Endothelial cell of umbilical vein (primary cell): ENCODE measurements around the gene MZB1. TPM values are rescaled to one million over a fixed set of nuclear protein-coding genes. Genes with fewer than 3 reads are reported as not detected.

Source experiments
- BruUV-seq: library from RNA; stranded (reverse); fragments of 400-500 nt; replicated peaks from 2 replicates; lab custom pipeline; 2021; lab: Mats Ljungman, UMichigan
- CTCF ChIA-PET: fragments of 300-600, 350-600 bp; sonication (Branson Sonifier 250); formaldehyde crosslinking; loops from one replicate; lab custom pipeline; 2021; ENCODE audit warnings: antibody characterized with exemption, inconsistent platforms; lab: Charles Lee
- POLR2A ChIA-PET: fragments of 300-600, 350-600 bp; sonication (Branson Sonifier 250); formaldehyde crosslinking; loops from one replicate; lab custom pipeline; 2021; ENCODE audit warnings: antibody characterized with exemption, inconsistent platforms; lab: Charles Lee
- DNase-seq: peaks from one replicate; pipeline ENCODE4 v3.0.0-alpha.2; 2011; ENCODE audit warnings: low read depth, low spot score
- FAIRE-seq: peaks from 2 replicates; lab custom pipeline; 2011; peaks lifted over from hg19 to GRCh38; lab: Jason Lieb, UNC
- H2AFZ ChIP-seq: 2 replicates; pipeline ENCODE4 v1.6.0; 2012; ENCODE audit warnings: low read depth, low read length, control low read depth, inconsistent platforms
- H3K27ac ChIP-seq: 2 replicates; pipeline ENCODE4 v1.5.1; 2011; ENCODE audit warnings: low read depth, mild to moderate bottlenecking, control low read depth, low read length, moderate library complexity; ENCODE audit not compliant: insufficient read depth
- H3K27me3 ChIP-seq, 2 experiments: 2 replicates each; pipeline versions ENCODE4 v1.6.0 to v1.6.1; 2011; ENCODE audit warnings: low read length in 2 of 2, mixed read lengths in 1 of 2; ENCODE audit not compliant: control insufficient read depth in 2 of 2, insufficient read depth in 2 of 2
- H3K36me3 ChIP-seq, 2 experiments: 2 replicates in 1 of 2; 3 replicates in 1 of 2; pipeline ENCODE4 v1.5.1; 2011; ENCODE audit warnings: low read length in 2 of 2, mild to moderate bottlenecking in 1 of 2, moderate library complexity in 1 of 2; ENCODE audit not compliant: control insufficient read depth in 2 of 2, insufficient read depth in 2 of 2; ENCODE audit errors: extremely low read depth in 1 of 2
- H3K4me1 ChIP-seq: 3 replicates; pipeline ENCODE4 v1.5.1; 2011; ENCODE audit warnings: mild to moderate bottlenecking, low read length; ENCODE audit not compliant: control insufficient read depth, insufficient read depth; ENCODE audit errors: extremely low read depth
- H3K4me2 ChIP-seq: 2 replicates; pipeline ENCODE4 v1.6.1; 2011; ENCODE audit warnings: low read length, control low read depth, mixed read lengths; ENCODE audit not compliant: insufficient read depth
- H3K4me3 ChIP-seq, 3 experiments: fragments of 200-600 bp in 1 of 3; sonication (generic), shearing (Covaris generic) in 1 of 3; replicated peaks in 1 of 3; 2 replicates each; pipeline ENCODE4 v1.5.1; 2011 to 2016; ENCODE audit warnings: control low read depth in 3 of 3, low read length in 3 of 3, mild to moderate bottlenecking in 2 of 3, inconsistent platforms in 1 of 3, low read depth in 1 of 3, moderate library complexity in 1 of 3; ENCODE audit not compliant: insufficient read depth in 1 of 3
- H3K79me2 ChIP-seq: 2 replicates; pipeline ENCODE4 v1.6.0; 2012; ENCODE audit warnings: low read length, inconsistent platforms; ENCODE audit not compliant: control insufficient read depth, insufficient read depth
- H3K9ac ChIP-seq: replicated peaks from 2 replicates; pipeline ENCODE3; 2011; ENCODE audit warnings: low read length, control low read depth; ENCODE audit not compliant: insufficient read depth; ENCODE audit errors: extremely low read depth
- H3K9me1 ChIP-seq: replicated peaks from 3 replicates; pipeline ENCODE4 v1.6.0; 2011; ENCODE audit warnings: mild to moderate bottlenecking, low read length; ENCODE audit not compliant: control insufficient read depth, insufficient read depth; ENCODE audit errors: extremely low read depth
- H3K9me3 ChIP-seq: replicated peaks from 2 replicates; pipeline ENCODE4 v1.5.1; 2012; ENCODE audit warnings: low read length, inconsistent platforms; ENCODE audit not compliant: control insufficient read depth, insufficient read depth
- H4K20me1 ChIP-seq: replicated peaks from 2 replicates; pipeline ENCODE3; 2011; ENCODE audit warnings: mild to moderate bottlenecking, low read length; ENCODE audit not compliant: control insufficient read depth, insufficient read depth; ENCODE audit errors: extremely low read depth
- EZH2 ChIP-seq: IDR thresholded peaks from 2 replicates; pipeline ENCODE4 v1.6.1; 2012; ENCODE audit warnings: borderline replicate concordance, low read depth, mild to moderate bottlenecking, moderate library complexity, low read length, inconsistent platforms; ENCODE audit not compliant: severe bottlenecking
- FOS ChIP-seq: IDR thresholded peaks from 2 replicates; pipeline ENCODE4 v1.6.1; 2011; ENCODE audit warnings: mild to moderate bottlenecking, low read length, moderate library complexity, borderline replicate concordance; ENCODE audit not compliant: insufficient read depth
- GATA2 ChIP-seq: IDR thresholded peaks from 2 replicates; pipeline ENCODE4 v1.7.0; 2011; ENCODE audit warnings: low read depth, mild to moderate bottlenecking, moderate library complexity, mixed read lengths, low read length; ENCODE audit not compliant: insufficient read length, insufficient read depth
- JUN ChIP-seq: IDR thresholded peaks from 2 replicates; pipeline ENCODE4 v1.6.1; 2011; ENCODE audit warnings: borderline replicate concordance, low read depth; ENCODE audit not compliant: insufficient read length, insufficient read depth
- MAX ChIP-seq: IDR thresholded peaks from 2 replicates; pipeline ENCODE4 v1.6.1; 2011; ENCODE audit not compliant: insufficient read depth, insufficient read length
- MYC ChIP-seq: IDR thresholded peaks from one replicate; pipeline ENCODE4 v1.6.1; 2011; ENCODE audit warnings: mild to moderate bottlenecking, low read depth, low read length
- POLR2A ChIP-seq: IDR thresholded peaks from 2 replicates; pipeline ENCODE4 v1.6.1; 2012; ENCODE audit warnings: low read depth, mild to moderate bottlenecking, control low read depth, low read length
- POLR2AphosphoS5 ChIP-seq: IDR thresholded peaks from 2 replicates; pipeline ENCODE4 v1.6.1; 2012; ENCODE audit warnings: low read depth, mild to moderate bottlenecking, control low read depth, low read length, moderate library complexity; ENCODE audit not compliant: insufficient read depth
- dilution Hi-C: fragments of 300-500 bp; cut with MboI; formaldehyde crosslinking; loops from one replicate; pipeline ENCODE4 v1.15.0; 2019; ENCODE audit warnings: low sequenced_read_pairs; ENCODE audit not compliant: extremely low pct_ligation_motif_present
- intact Hi-C: fragments of 100-400 bp; cut with micrococcal nuclease; formaldehyde crosslinking; loops from one replicate; pipeline ENCODE4 v1.10.0; 2022
- polyA plus RNA-seq, 4 experiments: library from polyadenylated mRNA; depleted of rRNA in 3 of 4; stranded (reverse) in 3 of 4; unstranded in 1 of 4; fragments of >200 nt; gene quantifications; 2 replicates each; pipeline versions ENCODE4 v1.2.1 to v1.2.3, GENCODE V29; 2011 to 2012; ENCODE audit warnings: missing spikeins in 1 of 4
- total RNA-seq: library from RNA; stranded (reverse); gene quantifications from 2 replicates; pipeline ENCODE4 v1.2.3, GENCODE V29; 2021
- TF ChIP-seq, protein P1 (sequence below), 2 donors: IDR thresholded peaks; 1 replicate in 1 of 2; 2 replicates in 1 of 2; pipeline ENCODE4 v1.5.1; 2011; ENCODE audit warnings: low read length in 2 of 2, mild to moderate bottlenecking in 2 of 2, moderate library complexity in 2 of 2, control low read depth in 1 of 2, inconsistent platforms in 1 of 2, low read depth in 1 of 2; ENCODE audit not compliant: insufficient read depth in 1 of 2; ENCODE audit errors: extremely low read depth in 1 of 2

Gene MZB1
- total and polyA plus RNA-seq, 2 donors (not counting 3 experiments of a cell fraction or from before 2014, with no cell fraction given) = not detected

GRCh38 chr5:139403787-139404483, 14.2 kb upstream of the MZB1 start, which contains the start of gene SPATA24:
Gene SPATA24 (minus strand): TSS chr5:139404089. CDS start chr5:139404060, 29 bp downstream.
- peak; percentile 99 for FAIRE-seq
- intact Hi-C loops = loop anchor here (10.0 kb wide), 1 partner anchor 209 kb away; the partner anchor contains the start of gene SIL1
- Histone ChIP-seq H3K79me2 (no peaks in the 10 kb centered on the region), H3K9me3 (no peaks in the 10 kb centered on the region), H3K27me3 (no peaks in the 10 kb centered on the region), H3K4me1 (peaks cover 14% of the 10 kb centered on the region), H3K36me3 (no peaks in the 10 kb centered on the region), H2AFZ (peak within 1 kb of the TSS; percentile 99), H3K9ac (peak within 1 kb of the TSS; percentile 70), H4K20me1 (no peaks in the 10 kb centered on the region), H3K9me1 (no peaks in the 10 kb centered on the region), H3K4me2 (peak within 1 kb of the TSS; percentile 92), H3K27ac (peak within 1 kb of the TSS; percentile 67), H3K4me3 (peak within 1 kb of the TSS; percentile 4 to 77 (median 48))
- TF ChIP-seq, protein P1, sequence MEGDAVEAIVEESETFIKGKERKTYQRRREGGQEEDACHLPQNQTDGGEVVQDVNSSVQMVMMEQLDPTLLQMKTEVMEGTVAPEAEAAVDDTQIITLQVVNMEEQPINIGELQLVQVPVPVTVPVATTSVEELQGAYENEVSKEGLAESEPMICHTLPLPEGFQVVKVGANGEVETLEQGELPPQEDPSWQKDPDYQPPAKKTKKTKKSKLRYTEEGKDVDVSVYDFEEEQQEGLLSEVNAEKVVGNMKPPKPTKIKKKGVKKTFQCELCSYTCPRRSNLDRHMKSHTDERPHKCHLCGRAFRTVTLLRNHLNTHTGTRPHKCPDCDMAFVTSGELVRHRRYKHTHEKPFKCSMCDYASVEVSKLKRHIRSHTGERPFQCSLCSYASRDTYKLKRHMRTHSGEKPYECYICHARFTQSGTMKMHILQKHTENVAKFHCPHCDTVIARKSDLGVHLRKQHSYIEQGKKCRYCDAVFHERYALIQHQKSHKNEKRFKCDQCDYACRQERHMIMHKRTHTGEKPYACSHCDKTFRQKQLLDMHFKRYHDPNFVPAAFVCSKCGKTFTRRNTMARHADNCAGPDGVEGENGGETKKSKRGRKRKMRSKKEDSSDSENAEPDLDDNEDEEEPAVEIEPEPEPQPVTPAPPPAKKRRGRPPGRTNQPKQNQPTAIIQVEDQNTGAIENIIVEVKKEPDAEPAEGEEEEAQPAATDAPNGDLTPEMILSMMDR (IDR thresholded peaks at IDR 0.05; ENCODE audit: extremely low read depth in 1 of 2, insufficient read depth in 1 of 2, low read depth in 1 of 2, low read length in 2 of 2) = no peak
- TF ChIP-seq GATA2 = no peak
- TF ChIP-seq JUN = no peak
- TF ChIP-seq MYC = no peak
- no peak for TF ChIP-seq FOS
- no peak for TF ChIP-seq MAX
- peak; percentile 51 for TF ChIP-seq POLR2A
- TF ChIP-seq POLR2AphosphoS5 = peak; percentile 43
- TF ChIP-seq EZH2 = no peak
- ChIA-PET CTCF (interaction anchor here (0.9 to 1.5 kb wide), 2 partner anchors 15 to 118 kb away, joined by 3 read pairs; no protein-coding TSS in a partner anchor), POLR2A (interaction anchor here (0.6 to 0.9 kb wide), 3 partner anchors 58 to 205 kb away, joined by 3 to 4 read pairs (median 3); partner anchors contain the start of genes ECSCR and PAIP2)
- peak; percentile 98 for DNase-seq
- BruUV-seq = no TSS peak
- dilution Hi-C loops = no loop called here
